NB4 (cell line): ENCODE data around the gene ZFAND2B.
A peak's percentile ranks its signal among the peaks of the same experiment; 100 is the strongest.

ENCODE experiments used
- DNase-seq: peaks from one replicate; pipeline ENCODE4 v3.0.0; 2010; ENCODE audit warnings: low read depth
- H3K4me3 ChIP-seq: one replicate; pipeline ENCODE4 v1.5.1; 2011; ENCODE audit warnings: mild to moderate bottlenecking, low read depth, low read length, moderate library complexity
- MYC ChIP-seq: IDR thresholded peaks from 2 replicates; pipeline ENCODE4 v1.6.1; 2011; ENCODE audit warnings: low read depth, low read length
- POLR2A ChIP-seq: IDR thresholded peaks from 2 replicates; pipeline ENCODE4 v1.6.1; 2011; ENCODE audit warnings: mild to moderate bottlenecking; ENCODE audit not compliant: insufficient read length; ENCODE audit errors: extremely low read depth
- TF ChIP-seq, protein P1 (sequence below): IDR thresholded peaks from one replicate; pipeline ENCODE4 v1.5.1; 2012; ENCODE audit warnings: low read depth, low read length
- TF ChIP-seq, protein P2 (sequence below): IDR thresholded peaks from 2 replicates; pipeline ENCODE4 v1.6.1; 2011; ENCODE audit warnings: low read depth, low read length

ZFAND2B gene

DNA sequence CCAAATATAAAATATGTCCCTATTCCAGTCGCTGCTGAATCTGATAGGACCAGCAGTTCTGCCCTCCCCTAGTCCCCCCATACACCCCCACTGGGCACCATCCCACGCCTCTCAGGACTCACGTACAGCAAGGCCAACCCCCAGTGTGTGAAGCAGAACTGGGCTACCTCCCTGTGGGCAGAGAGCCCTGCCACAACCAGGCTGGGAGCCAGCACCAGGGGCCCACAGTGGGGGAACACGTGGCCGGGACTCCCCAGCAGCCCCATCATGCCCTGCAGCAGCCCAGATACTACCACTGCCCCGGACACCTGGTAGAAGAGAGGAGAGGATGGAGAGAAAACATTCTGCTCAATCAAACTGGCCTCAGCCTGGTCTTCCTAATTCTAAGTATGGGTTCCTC is 38.1 kb upstream of the ZFAND2B start:
- TF ChIP-seq, protein P1, sequence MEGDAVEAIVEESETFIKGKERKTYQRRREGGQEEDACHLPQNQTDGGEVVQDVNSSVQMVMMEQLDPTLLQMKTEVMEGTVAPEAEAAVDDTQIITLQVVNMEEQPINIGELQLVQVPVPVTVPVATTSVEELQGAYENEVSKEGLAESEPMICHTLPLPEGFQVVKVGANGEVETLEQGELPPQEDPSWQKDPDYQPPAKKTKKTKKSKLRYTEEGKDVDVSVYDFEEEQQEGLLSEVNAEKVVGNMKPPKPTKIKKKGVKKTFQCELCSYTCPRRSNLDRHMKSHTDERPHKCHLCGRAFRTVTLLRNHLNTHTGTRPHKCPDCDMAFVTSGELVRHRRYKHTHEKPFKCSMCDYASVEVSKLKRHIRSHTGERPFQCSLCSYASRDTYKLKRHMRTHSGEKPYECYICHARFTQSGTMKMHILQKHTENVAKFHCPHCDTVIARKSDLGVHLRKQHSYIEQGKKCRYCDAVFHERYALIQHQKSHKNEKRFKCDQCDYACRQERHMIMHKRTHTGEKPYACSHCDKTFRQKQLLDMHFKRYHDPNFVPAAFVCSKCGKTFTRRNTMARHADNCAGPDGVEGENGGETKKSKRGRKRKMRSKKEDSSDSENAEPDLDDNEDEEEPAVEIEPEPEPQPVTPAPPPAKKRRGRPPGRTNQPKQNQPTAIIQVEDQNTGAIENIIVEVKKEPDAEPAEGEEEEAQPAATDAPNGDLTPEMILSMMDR, result no peak
- TF ChIP-seq POLR2A, result no peak
- TF ChIP-seq MYC, result no peak
- TF ChIP-seq, protein P2, sequence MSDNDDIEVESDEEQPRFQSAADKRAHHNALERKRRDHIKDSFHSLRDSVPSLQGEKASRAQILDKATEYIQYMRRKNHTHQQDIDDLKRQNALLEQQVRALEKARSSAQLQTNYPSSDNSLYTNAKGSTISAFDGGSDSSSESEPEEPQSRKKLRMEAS, result no peak
- DNase-seq, result no peak
- no peak overlapping the region for H3K4me3 ChIP-seq

DNA sequence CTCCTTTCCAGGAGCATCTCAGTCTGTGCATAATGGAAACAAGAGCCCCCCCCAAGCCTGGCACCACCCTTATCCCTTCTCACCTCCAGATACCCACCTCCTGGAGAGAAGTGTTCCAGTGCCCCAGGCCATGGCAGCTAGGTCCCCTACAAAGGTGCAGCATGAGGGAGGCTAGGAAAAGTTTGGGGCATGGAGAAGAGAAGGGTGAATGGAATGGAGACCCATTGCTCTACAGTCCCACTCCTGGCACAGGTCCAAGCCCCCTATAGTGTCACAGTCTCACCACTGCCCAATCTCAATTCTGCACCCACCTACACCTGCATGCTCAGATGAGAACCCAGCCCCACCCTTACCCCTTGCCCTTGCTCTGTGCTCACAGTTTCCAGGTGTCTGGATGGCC is 37.6 kb upstream of the ZFAND2B start:
- no peak for DNase-seq
- H3K4me3 ChIP-seq, result no peak overlapping the region
- TF ChIP-seq, protein P1, result no peak

DNA sequence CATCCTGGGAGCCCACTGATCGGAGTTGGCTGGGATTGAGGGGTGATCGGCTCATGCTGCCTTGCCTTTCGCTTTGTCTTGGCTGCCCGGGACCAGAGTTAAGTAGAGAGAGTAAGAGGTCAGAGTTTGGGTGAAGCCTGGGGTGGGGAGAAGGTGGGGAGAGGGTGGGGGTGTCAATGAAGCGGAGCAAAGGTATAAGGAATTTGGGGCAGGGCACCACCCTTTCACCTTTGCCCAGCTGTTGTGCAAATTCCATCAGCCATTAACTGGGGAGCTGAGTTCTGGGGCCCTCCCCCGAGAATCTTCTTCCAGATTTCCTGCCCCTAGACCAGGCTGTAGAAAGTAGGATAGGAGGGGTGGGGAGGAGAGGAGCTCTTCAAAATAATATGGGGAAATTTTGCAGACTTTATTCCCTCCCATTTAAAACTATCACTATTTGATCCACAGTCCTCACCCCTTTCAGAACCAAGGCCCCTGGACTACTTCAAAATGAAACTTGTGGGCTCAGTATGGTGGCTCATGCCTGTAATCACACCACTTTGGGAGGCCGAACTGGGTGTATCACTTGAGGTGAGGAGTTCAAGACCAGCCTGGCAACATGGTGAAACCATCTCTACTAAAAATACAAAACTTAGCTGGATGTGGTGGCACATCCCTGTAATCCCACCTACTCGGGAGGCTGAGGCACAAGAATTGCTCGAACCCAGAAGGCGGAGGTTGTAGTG is 36.5 kb upstream of the ZFAND2B start, which contains the start of gene SLC23A3:
Gene SLC23A3, minus strand, starts transcription at position 100 of the 725 bp plus-strand sequence. Its CDS starts 45 bp downstream, at position 55.
- DNase-seq, result no peak

DNA sequence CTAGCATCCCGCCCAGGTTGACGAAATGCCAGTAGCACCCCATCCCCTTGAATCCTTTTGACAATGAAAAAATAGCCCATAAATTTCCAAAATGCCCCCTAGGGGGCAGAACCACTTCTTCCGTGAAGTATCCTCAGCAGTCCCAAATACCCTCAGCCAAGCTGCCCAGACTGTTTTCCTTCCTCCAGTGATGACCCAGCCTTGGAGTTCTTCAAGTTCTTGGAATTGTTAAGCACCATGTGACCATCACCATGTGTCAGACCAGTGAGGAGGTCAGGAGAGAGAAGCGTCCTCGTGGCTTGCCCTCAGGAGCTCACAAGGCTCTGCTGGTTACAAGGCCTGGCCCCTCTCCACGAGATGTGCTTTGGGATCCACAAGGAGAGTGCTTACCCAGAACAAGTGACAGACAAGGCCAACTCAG is 35.3 kb upstream of the ZFAND2B start:
- TF ChIP-seq, protein P1, result peak; percentile 74
- TF ChIP-seq MYC, result no peak
- no peak for TF ChIP-seq POLR2A
- TF ChIP-seq, protein P2, result no peak
- no peak overlapping the region for H3K4me3 ChIP-seq
- peak; percentile 61 for DNase-seq

More for the DNA sequence above, 36.5 kb upstream of the ZFAND2B start, which contains the start of gene SLC23A3:
- TF ChIP-seq, protein P2, result no peak
- no peak for TF ChIP-seq POLR2A
- no peak for TF ChIP-seq MYC
- TF ChIP-seq, protein P1, result no peak
- H3K4me3 ChIP-seq, result no peak within 1 kb of the TSS

DNA sequence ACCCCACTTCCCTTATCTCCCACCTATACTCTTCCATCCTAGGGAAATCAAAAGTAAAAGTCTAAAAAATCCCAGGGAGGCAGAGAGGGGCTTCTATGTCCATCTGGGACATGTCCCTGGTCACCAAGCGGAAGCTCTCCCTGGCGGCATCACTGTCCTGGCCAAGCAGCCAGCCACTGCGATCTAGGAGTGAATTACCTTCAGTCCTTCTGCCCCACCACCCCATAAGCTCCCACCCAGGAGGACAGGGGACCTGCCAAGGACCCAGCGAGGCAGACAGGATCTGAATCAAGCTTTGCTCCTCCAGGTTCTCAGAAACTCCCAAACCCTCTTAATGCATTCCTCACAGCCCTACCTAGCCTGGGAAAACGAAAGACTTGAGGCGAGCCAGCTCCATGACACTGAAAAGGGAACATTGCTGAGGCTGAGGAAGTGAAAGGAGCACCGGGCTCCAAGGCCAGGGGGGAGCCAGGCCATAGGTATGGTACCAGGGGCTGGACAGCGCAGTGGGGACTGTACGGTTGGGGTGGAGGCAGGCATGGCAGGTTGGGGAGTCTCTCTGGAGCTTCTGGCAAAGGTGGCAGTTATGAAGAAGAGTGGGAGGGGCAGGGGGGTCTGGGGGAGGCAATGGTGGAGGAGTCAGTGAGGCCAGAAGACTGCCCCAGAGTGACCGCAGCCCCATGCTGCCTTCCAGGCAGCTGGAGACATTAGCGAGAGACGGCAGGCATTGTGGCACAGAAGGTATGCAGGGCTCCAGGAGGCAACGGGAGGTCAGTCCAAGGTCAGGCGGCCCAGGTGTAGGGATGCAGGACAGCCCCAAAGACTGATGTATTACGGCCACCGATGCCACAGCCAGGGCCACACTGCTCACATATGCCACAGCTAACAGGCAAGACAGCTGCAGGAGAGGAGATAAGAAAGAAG is 34.1 kb upstream of the ZFAND2B start:
- TF ChIP-seq, protein P1, result no peak
- TF ChIP-seq POLR2A (no peak), MYC (no peak)
- TF ChIP-seq, protein P2, result no peak
- DNase-seq, result no peak
- H3K4me3 ChIP-seq, result no peak overlapping the region
